Frontal cortex (tissue), 4 donors: ENCODE measurements around the gene GIT1. TPM values are rescaled to one million over a fixed set of nuclear protein-coding genes. Genes with fewer than 3 reads are reported as not detected.

Experiments used
- DNase-seq, 2 donors: peaks; one replicate each; pipeline ENCODE4 v3.0.0; 2012; ENCODE audit warnings: low spot score in 2 of 2
- FAIRE-seq: peaks from 2 replicates; lab custom pipeline; 2012; peaks lifted over from hg19 to GRCh38; lab: Jason Lieb, UNC
- total RNA-seq: library from RNA; depleted of rRNA; stranded (reverse); fragments of >200 nt; gene quantifications from one replicate; pipeline ENCODE4 v1.2.3, GENCODE V29; 2014
- donor health status: control.
- donor health status: control.
- donor health status: control.

Gene GIT1
- total RNA-seq, 1 donor from 2014 or later = 30.6 TPM

DNA sequence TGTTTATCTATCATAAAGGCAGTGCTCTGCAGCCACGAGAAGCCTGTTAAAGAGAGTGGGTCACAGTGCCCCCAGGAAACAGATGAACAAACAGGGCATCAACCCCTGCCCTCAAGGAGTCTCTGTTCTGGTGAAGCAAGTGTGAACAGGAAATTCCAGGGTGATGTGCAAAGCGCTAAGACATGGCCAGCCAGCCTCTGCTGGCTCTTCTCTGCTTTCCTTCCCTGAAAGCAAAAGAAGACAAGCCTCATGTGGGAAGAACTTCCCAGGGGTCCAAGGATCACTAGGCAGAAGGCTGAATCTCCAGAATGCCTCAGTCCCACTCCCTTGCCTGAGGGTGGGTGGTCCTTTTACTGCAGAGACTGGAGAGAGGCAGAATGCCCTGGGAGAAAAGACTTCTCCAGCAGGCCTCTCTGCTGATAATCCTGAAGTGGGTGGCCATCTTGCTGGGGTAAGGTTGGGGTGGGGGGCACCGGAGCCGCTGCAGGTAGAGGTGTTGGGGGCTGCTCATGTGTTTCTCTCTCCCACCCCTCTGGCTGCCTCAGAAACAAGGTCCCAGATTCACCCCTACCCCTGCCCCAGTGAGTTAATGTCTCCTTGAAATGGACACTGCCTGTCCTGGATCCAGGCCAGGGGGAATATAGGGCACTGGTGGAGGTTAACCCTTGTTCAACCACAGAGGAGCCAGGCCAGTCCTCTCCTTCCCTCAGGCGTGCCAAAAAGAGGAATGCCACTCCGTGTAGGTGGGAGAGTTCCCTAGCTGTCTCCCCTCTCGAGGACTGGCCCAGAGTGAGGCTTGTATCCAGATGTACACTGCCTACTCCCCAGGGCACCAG lies 5.9 kb upstream of the GIT1 start:
- no peak for DNase-seq
- FAIRE-seq = no peak

DNA sequence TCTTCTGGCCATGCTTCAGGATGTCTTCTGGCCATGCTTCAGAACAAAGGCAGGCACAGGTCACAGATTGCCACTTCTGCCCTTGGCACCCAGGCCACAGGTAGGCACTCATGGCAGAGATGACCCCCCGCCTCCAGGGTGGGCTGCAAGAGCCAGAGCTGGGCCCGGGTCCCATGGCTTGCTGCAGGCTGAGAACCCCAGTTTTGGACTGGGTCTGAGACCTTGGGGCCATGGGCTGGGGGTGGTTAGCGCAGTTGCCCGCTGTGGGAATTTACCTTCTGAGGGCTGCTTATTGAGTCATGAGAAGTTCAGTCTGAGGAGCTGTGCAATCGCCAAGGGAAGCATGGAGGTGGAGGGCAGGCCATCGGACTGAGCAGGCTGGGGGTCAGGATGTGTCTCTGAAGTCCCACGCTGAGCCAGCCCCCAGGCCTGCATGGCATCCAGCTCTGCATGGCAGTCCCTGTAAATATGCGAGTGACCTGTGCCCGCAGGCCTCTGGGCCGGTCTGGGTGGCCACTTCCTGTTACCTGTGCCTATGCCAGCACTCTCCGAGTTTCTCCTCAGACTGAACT lies 5.2 kb upstream of the GIT1 start:
- FAIRE-seq (no peak), DNase-seq (no peak)

DNA sequence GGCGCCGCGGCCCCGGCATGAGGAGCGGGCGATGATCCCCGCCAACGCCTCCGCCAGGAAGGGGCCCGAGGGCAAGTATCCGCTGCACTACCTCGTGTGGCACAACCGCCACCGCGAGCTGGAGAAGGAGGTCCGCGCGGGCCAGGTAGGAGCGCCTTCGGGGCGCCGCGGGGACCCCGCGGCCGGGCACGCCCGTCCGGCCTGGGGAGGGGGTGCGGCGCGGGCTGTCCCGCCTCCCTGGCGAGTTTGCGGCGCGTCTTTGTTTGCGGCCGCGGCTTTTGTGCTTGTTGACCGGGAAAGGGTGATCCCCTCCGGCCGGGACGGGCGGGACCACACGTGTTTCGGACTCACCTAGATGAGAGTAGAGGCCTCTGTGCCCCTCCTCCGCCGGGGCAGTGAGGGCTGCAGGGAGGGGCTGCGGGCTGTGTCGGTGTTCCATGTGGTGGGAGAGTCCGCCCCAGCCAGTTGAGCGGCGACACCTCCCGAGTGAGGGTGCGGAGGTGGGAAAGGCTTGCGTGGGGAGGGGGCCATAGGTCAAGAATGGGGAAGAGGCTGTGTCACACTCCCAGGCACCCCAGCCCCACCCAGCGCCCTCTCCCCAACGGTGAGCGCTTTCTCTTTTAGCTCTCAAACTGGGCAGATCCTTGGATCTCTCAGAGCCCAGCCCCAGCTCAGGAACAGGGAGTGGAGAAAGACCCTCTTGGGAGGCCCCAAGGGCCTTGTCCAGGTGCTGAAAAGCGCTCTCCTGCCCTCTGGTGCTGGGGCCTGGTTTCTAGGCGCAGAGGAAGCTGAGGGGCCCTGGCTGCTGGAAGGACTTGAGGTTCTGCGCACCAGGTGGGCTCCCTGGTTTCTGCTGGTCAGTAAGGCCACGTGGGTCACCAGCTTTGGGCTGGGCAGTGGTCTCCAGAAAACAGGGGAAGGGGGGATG lies 4.4 kb upstream of the GIT1 start:
- no peak for DNase-seq
- no peak for FAIRE-seq

DNA sequence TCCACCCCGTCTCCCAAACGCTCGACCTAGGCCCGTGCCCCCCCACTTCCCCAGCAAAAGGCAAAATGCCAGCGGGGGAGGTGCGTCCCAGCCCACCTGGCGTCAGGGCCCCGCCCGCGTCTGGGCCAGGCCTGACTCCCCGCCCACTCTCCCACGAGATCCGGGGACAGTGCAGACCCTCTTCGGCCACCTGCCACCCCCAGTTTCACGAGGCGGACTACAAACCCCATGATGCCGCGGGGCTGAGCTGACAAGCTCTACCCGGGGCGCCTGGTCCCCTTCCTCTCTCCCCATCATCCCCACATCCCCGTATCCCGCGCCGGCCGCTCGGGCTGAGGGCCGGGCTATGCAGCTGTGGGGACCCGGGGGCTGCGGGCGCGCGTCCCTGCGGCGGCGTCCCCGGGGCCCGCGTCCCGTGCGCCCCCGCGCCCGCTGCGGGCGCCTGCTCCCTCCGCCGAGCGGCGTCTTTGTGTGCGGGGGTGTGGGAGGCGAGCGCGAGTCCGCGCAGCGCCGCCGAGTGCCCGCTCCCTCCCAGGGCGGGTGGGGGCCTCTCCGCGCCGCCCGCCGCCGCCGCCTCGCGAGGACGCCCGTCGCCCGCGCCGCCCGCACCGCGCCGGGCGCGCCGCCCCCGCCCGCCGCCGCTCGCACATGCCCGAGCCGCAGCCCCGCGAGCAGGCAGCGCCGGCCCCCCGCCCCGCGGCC lies 3.6 kb upstream of the GIT1 start, which contains the start of gene ANKRD13B:
TSS of gene ANKRD13B (plus strand) at position 283 of the 702 bp plus-strand sequence. CDS start 490 bp downstream, outside the sequence.
- DNase-seq = peak; percentile 68 to 80
- FAIRE-seq = no peak

- FAIRE-seq = no peak
- DNase-seq = peak; percentile 89 to 91
Measured at GRCh38 chr17:29591737-29592608, 2.5 kb upstream of the GIT1 start.

- DNase-seq (peak in 1 of 2 donors; percentile 56), FAIRE-seq (no peak)
Measured at GRCh38 chr17:29591146-29591736, 1.8 kb upstream of the GIT1 start.

DNA sequence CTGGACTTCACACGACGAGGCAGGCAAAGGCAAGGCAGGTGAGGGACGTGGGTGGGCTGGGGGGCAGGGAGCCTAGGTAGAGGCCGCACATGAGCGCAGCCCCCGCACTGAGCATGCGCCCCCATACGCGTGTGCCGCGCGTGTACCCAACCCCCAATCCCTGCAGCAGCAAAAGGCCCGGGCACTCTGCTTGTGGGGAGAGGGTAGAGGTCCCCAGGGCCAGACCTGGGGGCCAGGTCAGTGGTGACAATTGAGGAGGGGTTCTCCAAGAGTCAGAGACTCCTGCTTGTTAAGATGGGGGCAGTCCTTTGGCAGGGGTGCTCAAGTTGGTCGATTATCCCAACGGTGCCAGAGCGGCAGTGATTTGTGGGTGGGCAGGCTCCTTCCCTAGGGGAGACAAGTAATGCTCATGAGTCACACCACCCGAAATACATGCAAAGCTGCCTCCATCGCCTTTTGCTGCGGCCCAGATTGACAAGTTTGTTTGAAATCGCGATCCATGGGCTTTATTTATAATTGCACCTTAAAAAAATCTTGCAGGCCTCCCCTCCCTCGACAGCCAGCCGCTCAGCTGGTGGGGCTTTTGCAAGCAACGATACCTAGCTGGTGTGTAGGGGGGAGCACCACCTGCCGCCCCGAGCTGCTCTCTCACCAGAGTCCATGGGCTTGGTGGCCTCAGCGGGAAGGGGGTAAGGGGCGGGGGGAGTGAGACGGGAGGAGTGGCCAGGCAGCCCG lies 1.1 kb upstream of the GIT1 start:
- FAIRE-seq (no peak), DNase-seq (no peak)

GRCh38 chr17:29588562-29589411 lies 661 bp downstream of the GIT1 start:
- FAIRE-seq = no peak
- DNase-seq = no peak

DNA sequence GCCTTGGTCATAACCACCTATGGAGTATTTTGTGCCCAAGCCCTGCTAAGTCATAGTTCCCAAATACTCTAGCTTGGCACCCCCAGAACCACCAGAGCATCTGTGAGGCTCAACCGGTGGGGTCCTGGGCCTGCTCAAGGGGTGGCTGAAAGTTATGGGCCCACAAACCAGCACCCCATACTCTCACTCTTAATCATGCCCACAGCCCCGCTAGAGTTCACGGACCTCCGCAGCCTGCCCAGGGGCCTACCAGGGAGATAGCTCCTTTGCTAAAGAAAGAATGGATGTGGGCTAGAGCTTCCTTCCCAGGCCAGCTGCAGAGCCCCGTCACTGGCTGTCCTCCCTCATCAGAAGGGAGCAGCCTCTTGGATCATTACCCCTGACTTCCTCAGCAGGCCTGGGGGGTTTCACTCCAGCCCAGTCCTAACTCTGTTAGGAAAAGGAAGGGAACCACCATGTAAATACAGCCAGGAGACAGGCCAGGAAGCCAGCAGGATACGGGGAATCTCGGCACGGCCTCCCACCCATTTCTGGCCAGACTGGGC lies 1.4 kb downstream of the GIT1 start:
- DNase-seq (no peak), FAIRE-seq (no peak)

GRCh38 chr17:29587591-29587990 lies 1.9 kb downstream of the GIT1 start:
- DNase-seq (no peak), FAIRE-seq (no peak)

DNA sequence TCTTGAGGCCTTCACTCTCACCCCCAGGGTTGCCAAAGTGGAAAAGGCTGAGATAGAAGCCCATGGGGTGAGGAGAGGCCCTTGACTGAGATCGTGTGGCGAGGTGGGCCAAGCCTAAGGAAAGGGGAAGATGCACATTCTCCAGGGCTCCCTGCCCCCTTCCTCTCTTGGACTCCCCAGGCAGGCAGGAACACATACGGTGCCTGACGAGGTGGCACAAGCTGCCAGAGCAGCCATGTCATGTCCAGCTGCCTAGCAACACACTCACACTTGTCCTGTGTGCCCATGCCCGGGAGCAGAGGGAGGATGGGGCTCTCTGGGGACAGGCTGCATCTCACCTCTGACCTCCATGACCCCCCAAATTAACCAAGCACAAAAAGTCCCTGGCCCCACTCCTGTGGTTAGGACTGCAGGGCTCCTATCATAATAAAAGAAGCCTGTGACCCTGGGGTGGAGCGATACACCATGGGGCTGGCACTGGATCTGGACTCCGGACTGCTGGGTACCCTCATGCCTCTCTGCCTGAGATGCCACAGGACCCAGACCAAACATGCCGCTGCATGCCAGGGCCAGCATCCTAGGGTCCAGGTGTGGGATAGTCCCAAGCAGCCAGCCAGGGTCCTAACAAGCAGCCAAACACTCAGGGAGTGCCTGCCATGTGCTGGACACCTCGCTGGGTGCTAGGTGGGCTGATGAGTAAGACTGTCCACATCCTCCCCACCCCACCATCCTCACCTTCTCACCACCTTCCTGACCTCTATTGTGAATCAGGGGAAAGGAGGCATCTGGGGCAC lies 2.6 kb downstream of the GIT1 start:
- DNase-seq = no peak
- FAIRE-seq = no peak

DNA sequence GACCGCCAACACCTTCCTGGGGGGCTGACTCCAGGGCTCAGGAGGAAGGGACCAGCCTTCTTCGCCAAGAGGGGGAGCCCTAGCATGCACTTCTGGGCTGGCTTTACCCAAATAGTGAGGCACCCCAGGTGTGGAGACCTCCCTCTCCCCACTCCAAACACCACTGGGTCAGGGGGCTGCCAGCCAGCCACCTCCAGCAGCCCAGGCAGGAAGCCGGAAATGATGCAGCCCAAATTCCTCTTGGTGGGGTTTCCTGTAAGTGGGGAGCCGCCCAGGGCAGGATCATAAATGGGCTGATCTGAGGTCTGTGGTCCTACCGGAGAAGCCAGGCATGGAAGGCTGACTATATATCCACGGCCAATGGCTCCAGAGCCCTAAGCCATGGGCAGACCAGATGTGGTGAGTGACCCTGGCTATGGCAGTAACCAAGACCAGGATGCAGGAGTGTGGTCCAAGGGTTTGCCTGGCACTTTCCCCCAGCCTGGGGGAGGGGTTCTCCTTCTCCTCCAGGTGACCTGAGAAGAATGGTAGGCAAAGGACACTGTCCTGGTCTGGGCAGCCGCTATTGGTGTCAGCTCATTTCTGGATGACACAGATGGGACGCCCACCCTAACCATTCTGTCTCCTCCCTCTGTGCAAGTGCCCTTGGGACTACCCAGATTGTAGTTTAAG lies 4.2 kb downstream of the GIT1 start:
- FAIRE-seq = no peak
- DNase-seq = no peak

GRCh38 chr17:29584452-29585079 lies 4.9 kb downstream of the GIT1 start:
- FAIRE-seq (no peak), DNase-seq (peak; percentile 58 to 69)

DNA sequence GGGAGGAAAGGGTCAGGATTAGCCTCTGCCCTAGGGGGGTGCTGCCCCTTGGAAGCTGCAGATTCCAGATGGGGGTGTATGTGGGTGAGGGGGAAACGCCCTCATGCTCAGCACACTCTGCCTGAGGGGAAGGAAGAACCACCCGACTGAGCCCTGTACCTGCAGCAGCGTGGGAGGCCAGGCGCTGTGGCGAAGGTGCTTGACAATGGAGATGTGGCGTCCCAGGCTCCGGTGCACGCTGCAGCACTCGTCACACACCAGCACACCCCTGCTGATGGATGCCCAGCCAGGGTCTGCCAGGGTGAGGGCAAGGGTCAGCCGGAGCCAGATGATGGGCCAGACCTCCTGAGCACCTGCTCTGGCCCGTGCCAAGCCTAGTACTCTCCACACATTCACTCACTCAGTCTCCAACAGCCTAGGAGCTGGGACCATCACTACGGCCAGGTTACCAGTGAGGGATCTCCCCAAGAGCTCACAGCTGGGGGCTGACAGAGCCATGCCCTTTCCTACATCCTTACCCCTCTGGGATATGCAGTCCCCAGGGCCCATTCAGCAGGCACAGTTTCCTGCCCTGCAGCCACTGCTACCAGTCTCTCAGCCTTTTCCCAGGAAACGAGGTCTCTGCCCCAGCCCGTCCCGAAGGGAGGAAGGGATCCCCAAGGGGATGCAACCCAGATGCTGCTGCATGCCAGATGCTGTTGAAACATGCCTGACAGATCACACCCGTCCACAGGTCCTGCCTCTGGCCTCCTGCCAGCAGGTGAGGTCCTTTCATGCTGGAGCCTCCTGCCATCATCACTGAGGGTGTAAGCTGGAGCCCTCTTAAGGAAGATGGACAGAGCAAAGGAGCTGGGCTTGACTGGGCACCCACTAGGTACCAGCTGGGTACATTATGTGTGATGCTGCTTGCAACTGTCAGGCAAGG lies 5.9 kb downstream of the GIT1 start:
- FAIRE-seq = no peak
- no peak for DNase-seq
